AG08396 (cell line): ENCODE measurements around the gene LDLRAD4.

ENCODE experiments used
- DNase-seq: peaks from one replicate; pipeline ENCODE4 v3.0.0; 2012; ENCODE audit warnings: low spot score, mixed read lengths

LDLRAD4 gene

GRCh38 chr18:13618760-13619438, 400.3 kb downstream of the LDLRAD4 start:
- no peak for DNase-seq

DNA sequence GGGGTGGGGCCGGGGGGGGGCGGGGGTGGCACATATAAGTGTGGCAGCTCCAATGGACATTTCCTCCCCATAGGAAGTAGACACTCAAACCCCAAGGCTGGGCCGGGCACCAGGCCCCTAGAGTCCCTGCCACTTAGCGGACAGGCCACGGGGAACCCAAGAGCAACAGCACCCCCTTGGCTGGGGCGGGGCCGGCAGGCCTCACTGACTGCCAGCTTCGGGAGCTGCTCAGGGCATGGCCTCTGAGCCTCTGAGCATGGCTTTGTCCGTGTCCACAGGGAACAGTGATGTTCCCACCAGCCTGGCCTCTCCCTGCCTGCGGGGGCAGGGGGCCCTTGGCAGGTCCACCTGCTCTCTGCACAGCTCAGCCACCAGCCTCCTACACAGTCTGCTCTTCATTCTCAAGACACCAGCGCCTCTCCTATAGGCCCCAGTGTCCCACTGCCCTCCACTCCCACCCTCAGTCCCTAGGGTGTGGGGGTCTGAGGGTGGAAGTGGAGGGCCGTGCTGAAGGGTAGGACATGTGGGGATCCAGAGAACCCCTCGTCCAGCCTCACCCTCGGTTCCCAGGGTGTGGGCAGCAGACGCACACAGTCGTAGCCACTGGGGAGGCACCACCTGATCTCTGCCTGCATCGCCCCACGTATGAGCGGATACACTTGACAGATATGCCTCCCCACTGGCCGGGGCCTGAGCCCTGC, 401.1 kb downstream of the LDLRAD4 start:
- DNase-seq = no peak

DNA sequence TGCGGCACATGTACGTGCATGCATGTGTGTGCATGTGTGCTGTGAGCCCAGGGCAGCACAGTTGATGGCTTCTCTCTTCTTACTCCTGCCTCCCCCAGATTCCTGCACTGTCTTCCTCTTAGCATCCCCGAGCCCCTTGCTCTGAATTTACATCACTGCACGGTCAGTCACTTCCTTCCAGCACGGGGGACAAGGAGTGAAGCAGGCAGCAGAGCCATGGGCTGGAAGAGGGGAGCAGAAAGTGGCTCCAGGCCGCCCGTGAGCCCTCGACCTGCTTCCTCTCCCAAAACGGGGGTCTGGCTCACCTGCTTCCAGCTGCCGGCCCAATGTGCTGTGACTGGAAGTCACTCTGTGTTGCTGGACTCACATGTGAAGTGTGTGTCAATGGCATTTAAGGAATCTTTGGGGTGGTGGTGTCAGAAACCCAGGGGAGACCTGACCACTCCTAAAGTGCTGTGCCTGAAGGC, 401.7 kb downstream of the LDLRAD4 start:
- DNase-seq = no peak

- no peak for DNase-seq
These were observed 402.4 kb downstream of the LDLRAD4 start for GRCh38 chr18:13620818-13621445.

GRCh38 chr18:13621446-13621849, 402.9 kb downstream of the LDLRAD4 start:
- DNase-seq = no peak

DNA sequence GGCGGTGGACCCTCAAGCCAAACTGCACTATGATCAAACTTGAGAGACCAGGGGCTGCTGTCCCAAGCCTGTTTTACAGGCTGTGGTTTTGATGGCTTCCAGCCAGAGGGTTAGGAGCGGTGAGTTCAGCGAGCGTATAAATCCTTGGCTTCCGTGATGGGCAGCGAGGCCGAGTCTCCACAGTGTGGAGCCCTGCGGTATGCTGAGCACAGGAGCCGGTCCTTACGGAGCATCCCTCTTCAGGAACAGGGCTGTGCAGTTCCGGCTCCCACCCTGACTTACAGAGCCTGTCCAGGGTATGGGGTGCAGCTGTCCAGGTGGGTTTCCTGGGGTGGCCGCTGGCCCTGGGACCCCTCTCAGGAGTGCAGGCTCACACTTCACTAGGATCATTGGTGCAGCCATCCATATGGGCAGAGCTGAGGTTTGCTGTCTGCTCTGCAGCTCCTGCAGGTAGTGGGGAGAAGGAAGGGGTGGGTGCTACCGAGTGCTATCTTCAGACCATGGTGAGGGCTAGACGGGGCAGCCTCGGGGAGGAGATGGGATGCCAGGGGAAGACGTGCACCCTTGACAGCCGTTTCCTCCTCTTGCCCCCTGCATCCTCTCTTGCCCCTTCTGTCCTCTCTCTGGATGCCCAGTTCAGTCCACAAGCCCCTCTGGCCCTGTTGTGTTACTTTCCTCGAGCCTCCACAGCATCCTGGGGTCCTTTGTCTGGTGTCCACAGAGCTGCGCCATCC, 403.5 kb downstream of the LDLRAD4 start:
- no peak for DNase-seq

DNA sequence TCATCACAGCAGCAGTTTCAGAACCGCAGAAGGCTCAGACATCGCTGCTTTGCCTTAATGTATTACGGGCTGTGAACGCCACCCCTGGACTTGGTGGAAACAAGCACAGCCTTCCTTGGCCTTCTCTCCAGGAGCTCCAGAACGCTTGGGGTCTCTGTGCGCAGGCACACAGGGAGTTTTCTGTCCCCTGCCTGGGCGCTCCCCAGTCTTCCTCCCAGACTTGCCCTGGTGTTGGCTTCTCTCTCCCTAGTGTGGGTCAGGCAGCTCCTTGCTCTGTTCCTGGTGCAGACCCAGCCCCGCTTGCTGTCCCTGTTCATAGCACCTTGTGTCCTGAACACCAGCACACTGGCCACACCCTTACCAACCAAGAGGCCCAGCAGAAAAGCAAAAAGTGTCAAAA, 404.2 kb downstream of the LDLRAD4 start:
- no peak for DNase-seq

DNA sequence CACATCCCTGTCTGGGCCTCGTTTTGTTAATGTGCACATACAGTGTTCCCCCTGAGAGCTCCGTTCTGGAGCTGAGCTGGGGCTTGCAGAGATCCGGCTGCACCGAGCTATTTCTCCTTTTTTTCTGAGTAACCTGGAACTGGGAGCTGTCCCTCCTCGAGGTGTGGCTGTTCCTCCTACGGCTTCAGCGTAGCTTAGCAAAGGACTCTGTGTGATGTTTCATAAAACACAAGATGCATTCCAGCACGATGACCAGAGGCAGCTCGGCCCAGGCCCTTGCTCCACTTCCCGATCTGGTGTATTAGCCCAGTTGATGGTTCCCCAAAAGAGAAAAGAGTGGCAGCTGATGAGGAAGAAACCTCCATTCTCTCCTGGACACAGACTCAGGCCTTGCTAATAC, 404.8 kb downstream of the LDLRAD4 start:
- DNase-seq = no peak

DNA sequence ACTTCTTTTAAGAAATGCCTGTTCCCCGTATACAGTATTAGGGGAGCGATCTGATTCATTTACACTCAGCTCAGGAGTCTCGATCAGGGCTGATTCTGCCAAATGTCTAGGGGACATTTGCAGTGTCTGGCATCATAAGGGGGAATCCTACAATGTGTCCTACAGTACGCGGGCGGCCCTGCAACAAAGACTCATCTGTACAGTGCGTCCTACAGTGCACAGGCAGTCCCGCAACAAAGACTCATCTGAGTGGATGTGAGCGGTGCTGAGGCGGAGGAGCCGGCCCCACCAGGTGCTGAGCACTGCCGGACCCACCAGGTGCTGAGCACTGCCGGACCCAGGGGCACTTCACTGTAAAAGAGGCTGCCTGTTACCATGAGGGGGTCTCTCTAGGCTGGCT, 405.3 kb downstream of the LDLRAD4 start:
- no peak for DNase-seq

GRCh38 chr18:13624563-13625237, 406.1 kb downstream of the LDLRAD4 start:
- no peak for DNase-seq

DNA sequence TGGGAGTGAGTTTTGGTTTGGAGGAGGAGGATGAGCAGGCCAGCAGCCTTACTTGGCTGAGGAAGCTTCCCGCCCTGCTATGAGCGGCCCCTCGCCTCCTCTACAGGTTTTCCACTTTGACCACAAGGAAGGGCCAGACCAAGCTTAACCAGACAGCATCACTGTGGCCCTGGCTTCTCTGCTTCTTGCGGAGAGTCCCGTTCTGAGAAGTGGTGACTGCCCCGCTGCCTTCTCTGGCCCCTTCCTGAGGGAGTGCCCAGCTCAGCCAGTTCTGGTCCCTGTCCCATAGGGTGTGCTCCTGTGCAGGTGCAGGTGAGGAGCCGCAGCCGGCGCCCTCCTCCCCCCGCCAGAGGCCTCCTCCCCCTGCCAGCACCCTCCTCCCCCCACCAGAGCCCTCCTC, 406.8 kb downstream of the LDLRAD4 start:
- no peak for DNase-seq

DNA sequence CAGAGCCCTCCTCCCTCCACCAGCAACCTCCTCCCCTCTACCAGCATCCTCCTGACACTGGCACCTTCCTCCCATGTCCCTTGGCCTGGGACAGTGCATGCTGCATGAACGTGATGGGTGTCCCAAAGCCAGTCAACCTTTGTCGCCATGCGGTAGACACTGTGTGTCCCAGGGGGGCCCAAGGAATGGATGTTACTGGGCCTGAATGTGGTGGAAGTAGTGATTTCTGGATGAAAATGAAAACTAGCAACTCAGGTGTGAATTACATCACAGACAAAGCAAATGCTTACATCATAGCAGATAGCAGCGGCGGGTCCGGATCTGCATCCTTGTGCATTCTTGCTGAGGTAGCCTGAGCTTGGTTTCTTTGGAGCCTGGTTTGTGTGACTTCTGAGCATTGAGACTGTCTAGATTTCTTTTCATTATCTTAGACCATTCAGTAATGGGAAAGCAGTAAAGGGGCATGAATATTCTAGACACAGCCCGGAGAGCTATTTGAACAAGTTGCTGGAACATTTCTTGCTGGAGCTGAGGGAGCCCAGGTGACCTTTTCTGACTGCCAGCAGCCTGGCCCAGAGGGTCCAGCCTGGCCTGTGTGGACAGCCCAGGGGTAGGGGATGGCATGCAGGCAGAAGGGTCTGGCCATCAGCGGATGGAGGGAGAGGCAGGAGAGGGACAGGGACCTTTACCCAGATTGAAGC, 407.4 kb downstream of the LDLRAD4 start:
- no peak for DNase-seq

DNA sequence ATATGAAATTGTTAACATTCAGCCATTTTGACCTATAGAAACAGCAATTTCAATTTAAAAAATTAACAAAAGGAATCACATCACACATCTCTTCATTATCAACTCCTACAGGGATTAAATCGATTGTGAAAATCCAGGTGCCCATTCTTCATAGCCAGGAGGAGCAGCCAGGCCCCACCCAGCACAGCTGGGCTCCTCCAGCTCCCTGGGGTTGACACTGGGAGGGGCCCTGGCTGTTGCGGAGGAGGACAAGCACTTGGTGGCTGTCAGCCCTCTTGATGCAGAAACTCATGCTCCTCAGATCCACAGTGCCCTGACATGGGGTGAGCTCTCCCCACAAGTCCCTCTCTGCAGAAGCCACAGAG, 408.0 kb downstream of the LDLRAD4 start:
- DNase-seq = no peak

DNA sequence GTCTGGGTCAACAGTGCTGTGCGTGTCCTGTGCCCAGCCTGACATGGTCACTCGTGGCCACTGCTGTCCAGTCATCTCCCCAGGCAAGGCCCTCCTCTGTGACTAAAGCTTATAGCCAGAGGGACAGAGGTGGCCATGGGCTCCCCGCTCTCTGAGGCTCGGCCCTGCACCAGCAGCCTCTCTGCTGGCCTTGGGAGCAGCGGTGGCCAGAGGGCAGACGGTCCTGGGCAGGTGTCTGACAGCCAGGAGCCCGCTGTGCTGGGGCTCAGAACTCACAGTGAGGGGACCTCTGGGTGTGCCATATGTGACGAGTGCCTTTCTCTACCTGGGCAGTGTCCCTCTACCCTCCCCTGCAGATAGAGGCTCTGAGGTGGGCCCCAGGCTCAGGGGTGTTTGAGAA, 409.1 kb downstream of the LDLRAD4 start:
- no peak for DNase-seq

DNA sequence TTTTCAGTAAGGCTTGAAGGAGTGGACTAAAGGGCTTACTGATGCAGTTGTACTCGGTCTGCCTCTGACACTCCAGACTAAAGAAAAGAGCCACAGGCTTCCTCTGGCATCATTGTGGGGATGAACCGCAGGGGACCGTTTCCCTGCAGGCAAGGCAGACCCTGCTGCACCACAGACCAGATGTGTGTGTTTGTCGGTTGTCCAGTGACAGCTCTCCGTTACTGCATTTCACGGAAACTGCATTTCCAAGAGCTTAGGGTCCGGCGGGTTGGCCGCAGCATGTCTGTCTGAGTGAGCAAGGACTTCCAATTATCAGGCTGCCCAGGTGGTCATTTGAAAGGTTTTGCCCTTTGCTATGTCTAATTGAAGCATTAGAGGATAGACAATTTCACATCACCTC, 409.7 kb downstream of the LDLRAD4 start:
- DNase-seq = no peak

- peak; percentile 83 for DNase-seq
These were observed 411.5 kb downstream of the LDLRAD4 start for GRCh38 chr18:13629841-13630715.

DNA sequence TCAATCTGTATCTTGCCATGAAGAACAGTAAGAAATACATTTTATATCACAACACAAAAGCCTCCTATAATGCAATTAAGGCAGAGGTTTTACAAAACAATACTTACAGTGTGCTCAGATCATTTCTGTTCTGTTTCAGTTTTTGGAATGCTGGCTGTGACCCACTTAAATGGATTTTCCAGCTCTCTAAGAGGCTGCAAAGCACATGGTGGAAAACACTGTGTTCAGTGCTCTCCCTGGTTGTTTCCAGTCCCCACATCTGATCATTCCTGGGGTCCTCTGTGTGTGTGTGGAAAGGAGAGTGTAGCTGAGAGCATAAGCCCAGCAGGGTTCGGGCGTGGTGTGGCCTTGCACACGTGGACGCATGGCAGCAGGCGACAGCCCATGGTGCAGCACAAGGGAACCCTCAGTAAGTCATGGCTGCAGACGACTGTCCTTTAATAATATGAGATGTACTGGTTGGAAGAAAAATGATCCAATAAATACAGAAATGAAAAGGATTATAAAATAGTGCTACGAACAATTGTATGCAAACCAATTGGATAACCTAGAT, 412.2 kb downstream of the LDLRAD4 start:
- no peak for DNase-seq

- DNase-seq = no peak
These were observed 415.1 kb downstream of the LDLRAD4 start for GRCh38 chr18:13633700-13634099.

- no peak for DNase-seq
These were observed 416.5 kb downstream of the LDLRAD4 start for GRCh38 chr18:13635046-13635445.
